NCI-H526 (cell line): ENCODE data around the gene PROCR.
"Not testable (repeated sequence)": the region's sequence is repeated elsewhere in the genome, so short reads cannot be mapped to it uniquely, and the experiment has no call there.

Experiments used
- DNase-seq, 2 experiments: peaks; one replicate each; lab custom pipeline; 2025; lab: John Stamatoyannopoulos, UW

Gene PROCR

GRCh38 chr20:35193031-35193791, 21.3 kb downstream of the PROCR start:
- DNase-seq, result not testable (repeated sequence)

- no peak for DNase-seq
These were observed 24.4 kb downstream of the PROCR start for GRCh38 chr20:35196313-35196712.

- no peak for DNase-seq
These were observed 27.9 kb downstream of the PROCR start for GRCh38 chr20:35199740-35200139.

- no peak for DNase-seq
These were observed 28.4 kb downstream of the PROCR start for GRCh38 chr20:35200267-35200666.

GRCh38 chr20:35201467-35201866, 29.6 kb downstream of the PROCR start:
- DNase-seq, result not testable (repeated sequence)

- DNase-seq, result no peak
These were observed 34.9 kb downstream of the PROCR start for GRCh38 chr20:35206802-35207201.

GRCh38 chr20:35207950-35208611, 36.2 kb downstream of the PROCR start:
- peak; percentile 74 to 91 for DNase-seq

- no peak for DNase-seq
These were observed 43.4 kb downstream of the PROCR start for GRCh38 chr20:35215066-35215956.

GRCh38 chr20:35216541-35216940, 44.7 kb downstream of the PROCR start:
- DNase-seq, result no peak

- DNase-seq, result no peak
These were observed 52.1 kb downstream of the PROCR start for GRCh38 chr20:35223941-35224340.

- no peak for DNase-seq
These were observed 52.7 kb downstream of the PROCR start for GRCh38 chr20:35224536-35224935.

GRCh38 chr20:35225319-35226125, 53.6 kb downstream of the PROCR start:
- DNase-seq, result no peak

- DNase-seq, result peak in 1 of 2 experiments; percentile 43
These were observed 54.4 kb downstream of the PROCR start, which contains the start of gene MMP24 for GRCh38 chr20:35226126-35226883. Gene MMP24, plus strand, starts transcription at chr20:35226690. Its CDS starts 49 bp downstream, at chr20:35226739.
